AG04450 (cell line): ENCODE data around the gene NUDT14. TPM values are rescaled to one million over a fixed set of nuclear protein-coding genes. Genes with fewer than 3 reads are reported as not detected.

Experiments used
- CTCF ChIA-PET: fragments of 300-600, 350-600 bp; formaldehyde crosslinking; extraction: SDS; loops from one replicate; lab custom pipeline; 2022; ENCODE audit warnings: antibody characterized with exemption, inconsistent platforms; lab: Charles Lee
- POLR2A ChIA-PET: fragments of 350-600 bp; formaldehyde crosslinking; extraction: SDS; loops from one replicate; lab custom pipeline; 2021; ENCODE audit warnings: antibody characterized with exemption, inconsistent platforms; lab: Yijun Ruan, JAX
- DNase-seq: peaks from one replicate; pipeline ENCODE4 v3.0.0-alpha.2; 2011; ENCODE audit warnings: low read depth, low spot score
- H3K27ac ChIP-seq: one replicate; pipeline ENCODE4 v1.5.1; 2012; ENCODE audit warnings: low read depth, low read length, control low read depth
- H3K27me3 ChIP-seq: one replicate; pipeline ENCODE4 v1.6.0; 2012; ENCODE audit warnings: low read length; ENCODE audit not compliant: control insufficient read depth, insufficient read depth
- H3K4me3 ChIP-seq: 2 replicates; pipeline ENCODE4 v1.5.1; 2011; ENCODE audit warnings: mild to moderate bottlenecking, low read depth, low read length, control low read depth
- H3K9me3 ChIP-seq: 2 replicates; pipeline ENCODE4 v1.5.1; 2012; ENCODE audit warnings: low read length; ENCODE audit not compliant: control insufficient read depth, insufficient read depth
- polyA plus RNA-seq: library from polyadenylated mRNA; depleted of rRNA; stranded (reverse); fragments of >200 nt; gene quantifications from 2 replicates; pipeline ENCODE4 v1.2.3, GENCODE V29; 2011
- TF ChIP-seq, protein P1 (sequence below): IDR thresholded peaks from 2 replicates; pipeline ENCODE4 v1.5.1; 2011; ENCODE audit warnings: low read depth, low read length, control low read depth, inconsistent platforms

NUDT14 gene
- polyA plus RNA-seq, 1 experiment: 7.2 TPM

DNA sequence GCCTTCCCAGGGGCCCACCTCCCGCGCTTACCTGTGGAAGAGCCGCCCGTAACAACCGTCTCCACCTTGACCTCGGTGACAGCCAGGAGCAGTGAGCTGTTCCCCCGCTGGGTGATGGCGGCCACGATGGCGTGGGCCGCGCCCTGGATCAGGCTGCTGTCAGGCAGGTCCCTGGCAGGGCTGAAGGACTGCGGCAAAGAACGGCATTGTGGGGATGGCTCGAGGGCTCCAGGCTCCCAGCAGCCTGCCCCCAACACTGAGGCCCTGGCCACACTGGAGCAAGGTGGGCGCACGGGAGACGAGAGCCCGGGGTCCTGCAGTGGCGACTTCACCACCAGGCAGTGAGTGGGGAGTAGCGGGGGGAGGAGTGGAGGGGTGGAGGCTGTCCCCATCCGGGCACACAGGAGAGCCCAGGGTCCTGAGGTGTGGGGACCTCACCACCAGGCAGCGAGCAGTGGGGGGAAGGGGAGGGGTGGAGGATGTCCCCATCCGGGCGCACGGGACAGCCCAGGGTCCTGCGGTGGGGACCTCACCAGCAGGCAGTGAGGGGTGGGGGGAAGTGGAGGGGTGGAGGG, 37.6 kb downstream of the NUDT14 start:
- Histone ChIP-seq H3K27ac (no peak overlapping the region), H3K4me3 (no peak overlapping the region), H3K9me3 (peaks cover 43% of the 10 kb centered on the region), H3K27me3 (no peaks in the 10 kb centered on the region)
- CTCF ChIA-PET: no interaction called here
- no peak for DNase-seq
- POLR2A ChIA-PET: no interaction called here
- TF ChIP-seq, protein P1, sequence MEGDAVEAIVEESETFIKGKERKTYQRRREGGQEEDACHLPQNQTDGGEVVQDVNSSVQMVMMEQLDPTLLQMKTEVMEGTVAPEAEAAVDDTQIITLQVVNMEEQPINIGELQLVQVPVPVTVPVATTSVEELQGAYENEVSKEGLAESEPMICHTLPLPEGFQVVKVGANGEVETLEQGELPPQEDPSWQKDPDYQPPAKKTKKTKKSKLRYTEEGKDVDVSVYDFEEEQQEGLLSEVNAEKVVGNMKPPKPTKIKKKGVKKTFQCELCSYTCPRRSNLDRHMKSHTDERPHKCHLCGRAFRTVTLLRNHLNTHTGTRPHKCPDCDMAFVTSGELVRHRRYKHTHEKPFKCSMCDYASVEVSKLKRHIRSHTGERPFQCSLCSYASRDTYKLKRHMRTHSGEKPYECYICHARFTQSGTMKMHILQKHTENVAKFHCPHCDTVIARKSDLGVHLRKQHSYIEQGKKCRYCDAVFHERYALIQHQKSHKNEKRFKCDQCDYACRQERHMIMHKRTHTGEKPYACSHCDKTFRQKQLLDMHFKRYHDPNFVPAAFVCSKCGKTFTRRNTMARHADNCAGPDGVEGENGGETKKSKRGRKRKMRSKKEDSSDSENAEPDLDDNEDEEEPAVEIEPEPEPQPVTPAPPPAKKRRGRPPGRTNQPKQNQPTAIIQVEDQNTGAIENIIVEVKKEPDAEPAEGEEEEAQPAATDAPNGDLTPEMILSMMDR: no peak

DNA sequence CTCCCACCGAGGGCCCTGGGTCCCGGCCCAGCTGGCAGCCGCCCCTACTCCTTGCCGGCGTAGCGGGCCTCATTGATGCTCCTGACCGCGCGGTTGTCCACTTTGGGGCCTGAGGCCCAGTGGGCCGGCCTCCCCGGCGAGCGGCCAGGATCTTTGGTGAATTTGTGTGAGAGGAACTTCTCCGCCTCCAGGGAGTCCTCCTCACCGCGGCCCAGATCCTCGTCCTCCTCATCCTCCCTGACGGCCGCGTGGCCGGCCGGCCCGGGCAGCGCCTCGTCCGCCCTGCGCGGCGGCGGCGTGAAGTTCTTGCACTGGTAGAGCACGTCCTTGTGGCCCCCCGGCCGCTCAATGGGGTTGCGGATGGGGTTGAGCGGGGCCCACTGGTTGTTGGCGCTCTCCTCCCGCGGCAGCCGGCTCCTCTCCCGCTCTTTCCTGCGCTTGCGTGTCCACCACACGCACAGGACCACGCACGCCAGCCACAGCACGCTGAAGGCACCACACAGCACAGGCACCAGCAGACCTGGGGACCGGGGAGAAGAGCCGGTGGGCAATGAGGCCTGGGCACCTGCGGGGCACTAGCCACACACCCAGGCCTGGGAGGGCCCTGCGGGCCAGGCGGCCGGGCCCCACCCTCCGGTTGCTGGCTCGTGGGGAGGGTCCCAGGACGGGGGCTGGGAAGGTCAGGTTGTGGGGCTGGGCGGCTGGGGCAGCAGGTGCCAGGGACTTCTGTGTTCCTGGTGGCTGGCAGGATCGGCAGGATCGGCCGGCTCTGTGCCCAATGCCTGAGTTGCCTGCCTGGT, 38.3 kb downstream of the NUDT14 start:
- POLR2A ChIA-PET: no interaction called here
- TF ChIP-seq, protein P1: no peak
- Histone ChIP-seq H3K27ac (no peak overlapping the region), H3K27me3 (no peaks in the 10 kb centered on the region), H3K4me3 (no peak overlapping the region), H3K9me3 (peaks cover 50% of the 10 kb centered on the region)
- CTCF ChIA-PET: no interaction called here
- no peak for DNase-seq

DNA sequence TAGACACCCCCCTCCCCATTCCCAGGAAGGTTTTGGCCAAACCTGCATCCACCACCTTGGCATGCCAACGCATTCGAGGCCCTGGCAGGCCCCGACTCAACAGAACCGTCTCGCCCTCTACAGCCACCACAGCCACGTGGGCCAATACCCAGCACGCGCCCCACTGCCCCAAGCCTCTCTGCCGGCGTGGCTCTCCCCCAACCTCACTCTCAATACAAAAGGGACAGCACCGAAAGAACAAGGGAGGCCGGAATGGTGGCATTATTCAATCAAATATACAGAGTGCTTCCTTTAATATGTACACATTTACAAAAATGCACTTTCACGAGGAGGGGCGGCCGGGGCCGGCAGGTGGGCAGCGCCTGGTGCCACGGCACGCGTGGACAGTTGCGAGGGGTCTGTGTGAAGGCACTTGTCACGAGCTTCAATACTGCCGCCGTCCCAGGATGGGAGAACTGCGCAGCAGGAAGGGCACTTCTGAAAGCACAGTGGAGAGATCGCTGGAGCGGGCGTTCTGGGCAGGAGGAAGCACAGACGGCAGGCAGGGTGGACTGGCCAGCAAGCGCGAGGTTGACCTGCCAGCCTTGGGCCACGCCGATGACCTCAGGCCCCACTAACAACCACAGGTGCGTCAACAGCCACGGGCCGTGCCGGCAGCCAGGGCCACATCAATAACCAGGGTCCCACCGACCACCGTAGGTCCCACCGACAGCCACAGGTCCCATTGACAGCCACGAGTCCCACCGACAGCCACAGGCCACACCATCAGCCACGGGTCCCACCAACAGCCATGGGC, 39.4 kb downstream of the NUDT14 start:
- TF ChIP-seq, protein P1: no peak
- ChIA-PET CTCF (no interaction called here), POLR2A (no interaction called here)
- Histone ChIP-seq H3K27ac (no peak overlapping the region), H3K4me3 (no peak overlapping the region), H3K27me3 (peaks cover 2% of the 10 kb centered on the region), H3K9me3 (peaks cover 51% of the 10 kb centered on the region)
- no peak for DNase-seq

DNA sequence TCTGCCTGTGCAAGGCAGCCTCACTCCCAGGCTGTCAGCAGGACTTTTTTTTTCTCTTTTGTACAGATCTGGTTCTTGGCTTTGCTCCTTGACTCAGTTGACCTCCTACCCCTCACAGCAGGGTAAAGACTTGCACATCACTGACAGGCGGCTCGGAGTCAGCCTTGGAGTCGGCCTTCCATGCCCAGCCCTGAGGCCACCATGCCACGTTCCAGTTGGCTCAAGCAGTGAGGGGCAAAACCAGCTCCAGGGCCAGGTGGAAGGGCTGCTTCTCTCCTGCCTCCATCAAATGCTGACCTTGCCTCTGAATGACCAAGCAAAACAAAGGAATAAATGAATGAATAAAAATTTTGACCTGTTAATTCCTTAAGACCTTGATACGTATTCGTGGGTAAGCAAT, 40.1 kb downstream of the NUDT14 start:
- POLR2A ChIA-PET: no interaction called here
- TF ChIP-seq, protein P1: no peak
- peaks cover 51% of the 10 kb centered on the region for H3K9me3 ChIP-seq
- no peak overlapping the region for H3K4me3 ChIP-seq
- peaks cover 2% of the 10 kb centered on the region for H3K27me3 ChIP-seq
- no peak overlapping the region for H3K27ac ChIP-seq
- CTCF ChIA-PET: no interaction called here
- DNase-seq: no peak
